GM21737 (cell line): ENCODE results near the gene FUT3.

Experiments
- ATAC-seq: cut with Tn5 transposase; IDR thresholded peaks from one replicate; pipeline ENCODE4 v1.9.1; 2021; ENCODE audit warnings: mild to moderate bottlenecking, moderate library complexity; ENCODE audit not compliant: unreplicated experiment

FUT3 gene

DNA sequence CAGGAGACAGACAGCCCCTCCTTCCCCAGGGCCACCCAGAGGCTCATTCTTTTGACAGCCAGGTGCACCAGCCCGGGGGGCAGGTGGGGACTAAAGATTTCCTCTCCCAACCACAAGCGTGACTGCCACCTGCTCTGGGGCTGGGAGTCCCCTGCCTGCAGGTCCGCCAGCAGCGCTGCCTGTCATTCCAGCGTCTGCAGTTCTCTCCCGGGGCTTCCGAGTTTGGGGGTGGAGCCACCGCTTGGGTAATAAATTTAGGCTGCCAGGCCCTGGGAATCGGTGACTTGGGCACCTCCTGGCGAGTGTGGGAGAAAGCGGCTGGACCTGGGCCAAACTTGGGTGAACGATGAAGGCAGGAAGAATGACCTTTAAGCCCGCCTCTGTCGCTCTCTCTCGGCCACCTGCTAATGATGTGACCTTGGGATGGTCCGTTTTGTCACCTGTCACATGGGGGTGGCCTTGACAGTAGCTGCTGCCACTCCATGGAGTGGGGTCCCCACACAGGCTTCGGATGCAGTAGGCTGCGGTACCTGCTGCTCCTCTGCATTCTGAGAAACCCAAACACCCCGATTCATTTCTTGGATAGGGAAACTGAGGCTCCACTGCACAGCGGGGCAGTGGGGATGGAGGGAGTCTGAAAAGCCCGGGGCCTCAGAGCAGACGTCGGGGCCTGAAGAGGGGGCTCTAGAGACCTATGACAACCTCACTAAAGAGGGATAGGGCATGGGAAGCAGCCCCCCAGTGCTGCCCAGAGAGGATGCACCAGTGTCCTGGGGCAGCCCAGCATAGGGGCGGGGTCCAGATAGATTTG lies 24.5 kb downstream of the FUT3 start:
- no peak for ATAC-seq

DNA sequence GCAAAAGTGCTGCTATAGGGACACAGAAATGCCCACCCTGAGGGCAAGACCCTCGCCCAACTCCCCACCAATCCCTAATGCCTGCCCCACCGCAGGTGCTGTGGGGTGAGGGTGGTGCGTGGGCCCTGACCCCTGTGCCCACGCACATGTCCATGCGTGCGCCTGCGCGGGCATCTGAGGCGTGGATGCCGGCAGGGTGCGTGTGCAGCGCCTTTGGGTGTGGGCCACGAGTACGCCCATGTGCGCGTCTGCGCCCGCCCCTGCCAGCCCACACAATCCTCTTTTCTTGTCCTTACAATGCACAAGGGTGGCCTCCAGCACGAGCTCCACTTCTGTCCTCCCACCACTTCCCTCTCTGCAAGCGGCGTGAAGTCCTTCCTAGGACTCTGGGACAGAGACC lies 26.1 kb downstream of the FUT3 start:
- ATAC-seq, result no peak

DNA sequence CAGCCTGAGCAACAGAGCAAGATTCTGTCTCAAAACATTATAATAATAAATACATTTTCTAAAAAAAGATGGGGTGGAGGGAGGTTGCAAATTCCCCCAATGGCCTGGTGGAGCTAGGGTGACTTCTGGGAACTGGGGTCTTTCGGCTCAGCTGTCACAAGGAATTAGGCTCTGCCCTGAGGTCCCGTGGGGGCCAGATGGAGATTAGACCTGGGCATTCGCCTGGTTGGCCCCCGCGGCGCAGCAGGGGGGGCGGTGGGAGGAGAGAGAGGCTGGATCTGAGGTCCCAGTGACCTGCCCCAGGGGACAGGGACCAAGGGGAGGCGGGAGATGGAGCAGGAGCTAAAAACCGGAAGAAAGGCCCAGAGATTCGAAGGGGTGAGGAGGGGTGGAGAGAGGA lies 26.5 kb downstream of the FUT3 start:
- no peak for ATAC-seq

DNA sequence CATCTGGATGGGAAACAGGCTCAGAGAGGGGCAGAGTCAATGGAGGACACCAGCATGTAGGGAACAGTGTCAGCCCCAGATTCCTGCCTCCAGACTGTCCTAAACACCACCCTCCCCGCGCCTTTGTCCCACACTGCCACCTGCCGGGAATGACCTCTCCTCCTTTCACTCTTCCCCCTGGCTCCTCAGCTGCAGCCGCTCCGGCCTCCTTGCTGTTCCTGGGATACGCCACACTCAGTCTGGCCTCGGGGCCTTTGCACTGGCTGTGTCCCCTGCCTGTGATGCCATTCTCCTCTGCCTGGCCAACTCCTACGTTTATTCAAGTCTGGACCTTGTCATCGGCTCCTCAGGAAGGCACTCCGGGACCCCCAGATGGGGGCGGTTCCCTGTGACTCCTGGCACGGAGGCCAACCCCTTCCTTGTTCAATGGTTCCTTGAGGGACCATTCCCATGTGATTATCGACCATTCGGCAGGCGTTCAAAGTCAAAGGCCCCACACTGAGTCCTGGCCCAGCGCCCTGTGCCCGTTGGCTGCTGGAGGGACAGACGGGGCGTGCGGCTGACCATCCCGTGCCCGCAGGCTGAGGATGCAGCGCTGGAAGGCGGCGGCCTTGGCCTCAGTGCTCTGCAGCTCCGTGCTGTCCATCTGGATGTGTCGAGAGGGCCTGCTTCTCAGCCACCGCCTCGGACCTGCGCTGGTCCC lies 27.5 kb downstream of the FUT3 start:
- ATAC-seq, result no peak

DNA sequence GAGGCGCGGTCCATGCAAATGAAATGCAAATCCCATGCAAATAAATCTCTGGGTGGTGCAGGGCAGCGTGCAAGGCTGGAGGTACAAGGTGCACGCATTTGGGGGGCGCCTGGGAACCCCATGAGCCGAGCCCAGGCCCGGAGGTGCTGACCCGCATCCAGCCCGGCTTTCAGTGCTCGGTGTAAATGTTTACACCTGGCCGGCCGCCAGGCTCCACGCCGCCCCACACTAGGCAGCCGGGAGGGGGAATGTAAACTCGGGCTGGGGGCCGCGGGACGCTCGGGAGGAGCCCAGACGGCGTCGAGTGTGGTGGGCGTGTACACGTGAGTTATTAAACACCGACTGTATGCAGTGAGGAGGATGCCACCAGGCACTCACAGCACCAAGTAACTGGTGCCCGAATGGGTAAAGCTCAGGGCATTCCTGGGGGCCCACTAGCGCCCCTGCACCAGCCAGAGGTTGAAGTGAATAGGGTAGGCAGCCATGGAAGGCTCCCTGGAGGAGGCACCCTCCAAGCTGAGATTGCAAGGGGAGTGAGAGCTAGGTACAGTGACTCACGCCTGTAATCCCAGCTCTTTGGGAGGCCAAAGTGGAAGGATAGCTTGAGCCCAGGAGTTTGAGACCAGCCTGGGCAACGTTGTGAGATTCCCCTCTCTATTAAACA lies 28.9 kb downstream of the FUT3 start:
- no peak for ATAC-seq

DNA sequence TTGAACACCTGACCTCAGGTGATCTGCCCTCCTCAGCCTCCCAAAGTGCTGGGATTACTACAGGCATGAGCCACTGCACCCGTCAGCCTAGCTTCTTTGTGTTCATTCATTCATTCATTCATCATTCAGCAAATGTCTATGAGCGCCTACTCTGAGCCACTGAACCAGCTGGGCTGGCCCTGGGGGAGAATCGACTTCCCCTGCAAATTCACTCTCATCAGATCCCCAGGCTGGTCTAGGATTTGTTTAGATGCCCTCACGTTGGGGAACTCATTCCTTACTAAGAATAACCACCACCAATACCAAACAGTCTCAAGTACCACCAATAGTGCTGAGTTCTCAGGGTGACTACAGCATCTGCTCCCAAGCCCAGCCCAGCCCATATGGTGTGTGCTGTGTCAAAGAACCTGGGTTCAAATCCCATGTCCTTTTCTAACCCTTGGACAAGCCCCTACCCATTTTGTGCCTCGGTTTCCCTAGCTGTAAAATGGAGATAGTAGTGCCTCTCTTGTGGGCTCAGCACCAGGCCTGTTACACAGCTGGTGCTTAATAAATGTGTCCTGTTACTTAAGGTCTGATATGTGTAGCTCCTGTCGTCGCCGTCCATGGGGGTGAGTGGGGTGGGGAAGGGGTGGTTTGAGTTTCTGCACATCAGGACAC lies 29.6 kb downstream of the FUT3 start:
- no peak for ATAC-seq

DNA sequence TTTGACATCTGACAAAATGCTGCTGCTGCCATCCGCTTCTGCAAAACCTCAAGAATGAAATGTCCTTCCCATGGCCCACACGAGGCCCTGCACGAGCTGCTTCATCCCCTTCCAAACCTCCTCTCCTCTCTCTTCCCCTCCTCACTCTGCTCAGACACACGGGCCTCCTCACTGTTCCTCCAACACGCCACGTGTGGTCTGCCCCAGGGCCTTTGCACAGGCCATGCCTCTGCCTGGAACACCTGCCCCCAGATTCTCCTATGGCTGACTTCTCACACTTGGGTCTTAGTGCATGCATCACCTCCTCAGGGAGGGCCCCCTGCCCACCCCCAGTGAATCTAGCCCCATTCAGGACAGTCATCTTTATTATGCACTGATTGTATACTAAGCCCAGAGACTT lies 30.5 kb downstream of the FUT3 start:
- no peak for ATAC-seq

DNA sequence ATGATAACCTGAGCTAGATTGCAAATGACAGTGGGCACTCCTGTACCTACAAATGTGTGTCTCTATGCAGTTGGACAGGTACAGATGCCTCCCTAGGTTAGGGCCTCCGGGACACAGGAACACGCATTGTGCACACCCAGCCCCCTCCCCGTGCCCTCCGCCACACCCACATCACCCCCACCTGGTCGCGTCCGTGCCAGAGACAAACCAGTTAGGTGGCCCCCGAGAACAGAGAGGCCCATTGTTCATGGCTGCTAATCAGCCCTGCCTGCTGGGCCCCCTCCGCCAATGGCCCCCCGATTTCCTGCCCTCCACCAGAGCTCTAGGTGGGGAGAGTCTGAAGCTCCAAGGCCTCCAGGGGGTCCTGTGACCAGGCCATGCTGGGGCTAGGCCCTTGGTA lies 32.7 kb downstream of the FUT3 start:
- ATAC-seq, result no peak

DNA sequence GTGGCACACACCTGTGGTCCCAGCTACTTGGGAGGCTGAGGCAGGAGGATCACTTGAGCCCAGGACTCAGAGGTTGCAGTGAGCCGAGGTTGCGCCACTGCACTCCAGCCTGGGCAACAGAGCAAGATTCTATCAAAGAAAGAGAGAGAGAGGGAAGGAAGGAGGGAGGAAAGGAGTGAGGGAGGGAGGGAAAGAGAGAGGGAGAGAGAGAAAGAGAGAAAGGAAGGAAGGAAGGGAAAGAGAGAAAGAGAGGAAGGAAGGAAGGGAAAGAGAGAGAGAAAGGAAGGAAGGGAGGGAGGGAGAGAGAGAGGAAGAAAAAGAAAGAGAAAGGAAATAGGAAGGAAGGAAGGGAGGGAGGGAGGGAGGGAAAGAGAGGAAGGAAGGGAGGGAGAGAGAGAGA lies 34.0 kb downstream of the FUT3 start:
- ATAC-seq, result no peak

DNA sequence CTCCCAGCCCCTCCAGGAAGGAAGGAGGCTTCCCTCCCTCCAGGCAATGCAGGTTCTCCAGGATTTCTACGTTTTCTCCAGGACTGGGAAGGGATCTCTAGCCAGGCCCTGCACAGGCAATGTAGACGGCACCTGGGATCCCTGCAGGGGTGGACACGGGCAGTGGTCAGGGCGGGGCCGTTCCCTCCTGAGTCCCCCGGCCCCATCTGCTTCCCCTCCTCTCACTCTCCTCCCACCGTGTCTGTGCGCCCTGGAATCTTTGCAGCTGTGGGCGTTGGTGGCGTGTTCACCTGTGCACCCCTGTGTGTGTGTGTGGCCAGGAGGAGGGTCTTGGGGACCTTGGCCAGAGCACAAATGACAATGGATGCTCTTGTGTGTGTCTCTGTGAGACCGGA lies 36.4 kb downstream of the FUT3 start:
- ATAC-seq, result no peak

DNA sequence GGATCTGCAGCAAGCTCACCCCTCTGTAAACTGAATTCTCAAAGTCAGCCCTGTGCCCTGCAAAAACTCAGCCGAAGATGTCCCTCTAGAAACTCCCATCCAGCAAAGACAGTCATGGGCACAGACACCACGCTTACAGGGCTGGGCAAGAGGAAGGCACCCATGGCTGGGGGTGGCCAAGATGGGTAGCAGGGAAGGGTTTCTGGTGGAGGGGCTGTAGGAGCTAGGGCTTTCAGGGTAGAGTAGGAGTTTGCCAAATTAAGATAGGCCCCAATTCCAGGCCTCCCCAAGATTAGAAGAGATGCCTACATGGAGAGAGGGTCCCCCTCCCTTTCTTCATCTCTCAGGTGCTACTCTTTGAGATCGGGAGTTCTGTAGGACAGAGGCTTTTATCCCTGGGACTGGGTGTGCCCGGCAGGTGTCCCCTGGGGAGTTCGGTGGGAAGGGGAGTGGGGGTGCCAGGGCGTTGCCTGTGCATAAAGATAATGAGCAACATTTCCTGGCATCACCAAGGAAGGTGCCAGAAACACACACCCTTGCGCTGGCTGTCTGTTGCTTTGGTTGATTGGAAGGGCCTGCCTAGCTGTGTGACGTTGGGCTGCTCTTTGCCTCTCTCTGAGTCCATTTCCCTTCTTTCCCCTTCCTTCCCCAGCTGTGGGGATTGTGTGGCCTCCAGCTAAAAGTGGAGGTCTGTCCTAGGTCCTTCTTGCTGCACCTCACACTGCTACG lies 37.0 kb downstream of the FUT3 start:
- ATAC-seq, result no peak

DNA sequence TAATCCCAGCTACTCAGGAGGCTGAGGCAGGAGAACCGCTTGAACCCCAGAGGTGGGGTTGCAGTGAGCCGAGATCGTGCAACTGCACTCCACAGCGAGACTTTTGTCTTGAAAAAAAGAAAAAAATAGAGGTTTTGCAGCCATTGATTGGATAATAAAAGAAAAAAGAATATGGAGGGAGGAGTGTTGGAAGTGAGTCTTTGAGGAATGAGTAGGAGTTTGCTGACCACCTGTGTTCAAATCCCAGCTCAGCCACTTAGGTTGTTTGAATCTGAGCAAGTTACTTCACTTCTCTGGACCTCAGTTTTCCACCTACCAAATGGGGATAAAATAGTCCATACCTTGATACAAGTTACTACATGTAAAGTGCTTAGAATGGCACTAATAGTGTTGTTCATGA lies 40.1 kb downstream of the FUT3 start:
- ATAC-seq, result no peak

DNA sequence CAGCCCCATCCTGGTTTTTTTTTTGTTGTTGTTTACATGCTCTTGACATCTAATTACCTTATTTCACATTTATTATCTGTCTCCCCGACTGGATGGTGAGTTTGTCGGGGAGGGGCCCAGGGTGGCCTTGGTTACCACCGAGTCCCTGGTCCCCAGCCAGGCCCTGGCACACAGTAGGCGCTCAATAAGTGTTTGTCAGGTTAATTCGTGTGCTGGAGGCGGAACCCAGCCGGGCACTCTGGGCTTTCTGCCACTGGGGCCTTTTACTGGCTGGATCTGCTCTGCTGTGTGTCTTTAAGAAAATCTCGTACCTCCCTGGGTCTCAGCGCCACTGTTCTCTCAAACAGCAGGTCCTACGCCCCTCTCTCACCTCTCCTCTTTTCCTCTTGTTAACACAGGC lies 41.8 kb downstream of the FUT3 start:
- no peak for ATAC-seq

DNA sequence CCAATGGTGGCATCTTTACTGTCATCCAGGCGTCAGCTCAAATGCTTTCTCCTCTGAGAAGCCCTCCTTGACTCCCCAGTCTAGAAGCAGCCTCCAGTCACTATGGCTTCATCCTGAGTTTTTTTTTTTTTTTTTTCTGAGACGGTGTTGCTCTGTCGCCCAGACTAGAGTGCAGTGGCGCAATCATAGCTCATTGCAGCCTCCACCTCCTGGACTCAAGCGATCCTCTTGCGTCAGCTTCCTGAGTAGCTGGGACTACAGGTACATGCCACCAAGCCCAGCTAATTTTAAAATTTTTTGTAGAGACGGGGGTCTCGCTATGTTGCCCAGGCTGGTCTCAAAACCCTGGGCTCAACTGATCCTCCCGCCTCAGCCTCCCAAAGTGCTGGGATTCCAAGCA lies 42.2 kb downstream of the FUT3 start:
- ATAC-seq, result no peak

DNA sequence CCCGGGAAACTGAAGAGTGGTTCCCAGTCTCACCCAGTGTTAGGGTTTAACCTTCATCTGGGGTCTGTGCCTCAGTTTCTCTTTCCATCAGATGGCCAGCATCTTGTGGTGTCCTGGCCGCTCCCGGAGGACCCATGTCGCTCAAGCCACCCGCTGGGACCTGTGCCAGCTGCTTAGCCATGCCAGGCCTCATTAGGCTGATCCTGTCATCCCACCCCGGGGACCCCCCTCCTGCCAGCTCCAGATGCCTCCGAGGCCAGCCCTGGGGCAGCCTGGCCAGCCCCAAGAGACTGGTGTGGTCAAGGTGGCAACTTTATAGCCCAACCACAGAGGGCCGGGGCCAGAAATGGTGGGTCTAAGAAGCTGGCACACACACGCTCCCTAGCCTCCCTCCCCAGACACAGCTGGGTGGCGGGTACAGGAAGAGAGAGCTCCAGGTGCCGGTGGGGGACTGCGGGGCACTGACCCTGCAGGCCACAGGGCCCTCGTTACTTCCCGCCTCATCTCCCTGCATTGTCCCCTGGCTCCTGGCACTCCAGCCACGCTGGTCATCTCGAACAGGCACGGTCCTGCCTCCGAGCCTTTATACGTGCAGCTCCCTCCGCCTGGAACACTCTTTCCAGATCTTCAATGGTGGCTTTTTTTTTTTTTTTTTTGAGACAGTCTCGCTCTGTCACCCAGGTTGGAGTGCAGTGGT lies 43.0 kb downstream of the FUT3 start:
- ATAC-seq, result no peak

DNA sequence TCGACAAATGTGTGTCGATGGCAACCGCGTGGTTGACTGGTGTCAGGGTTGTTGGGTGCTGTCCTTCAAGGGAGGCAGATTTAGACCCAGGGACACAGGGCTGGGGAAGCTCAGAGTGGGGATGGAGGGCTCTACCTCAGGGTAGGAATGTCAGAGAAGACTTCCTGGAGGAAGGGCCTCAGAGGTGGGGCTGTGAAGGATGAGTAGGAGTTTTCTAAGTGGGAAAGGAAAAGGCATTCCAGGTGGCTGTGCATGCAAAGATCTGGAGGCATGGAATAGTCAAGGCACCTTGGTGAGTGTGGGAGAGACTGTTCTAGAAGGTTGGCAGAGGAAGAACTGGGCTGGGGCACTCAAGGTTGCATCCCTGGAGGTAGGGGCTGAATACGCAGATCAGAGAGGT lies 44.3 kb downstream of the FUT3 start:
- ATAC-seq, result no peak

DNA sequence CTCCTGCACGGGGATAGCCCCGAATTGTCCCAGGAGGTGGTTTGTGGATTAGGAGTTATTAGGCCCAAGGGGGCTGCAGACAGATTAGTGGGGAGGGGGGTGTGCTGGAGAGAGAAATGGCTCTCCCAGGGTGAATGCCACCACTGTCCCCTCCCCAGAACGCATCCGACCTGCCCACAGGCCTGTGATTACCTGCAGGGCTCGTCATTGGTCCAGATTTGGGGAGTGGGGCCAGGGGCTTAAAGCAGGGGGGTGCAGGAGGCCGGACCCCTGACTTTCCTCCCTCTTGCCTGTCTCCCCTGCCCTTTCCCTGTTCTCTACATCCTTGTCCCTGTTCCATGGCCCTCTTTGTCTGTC lies 45.1 kb downstream of the FUT3 start:
- ATAC-seq, result no peak

DNA sequence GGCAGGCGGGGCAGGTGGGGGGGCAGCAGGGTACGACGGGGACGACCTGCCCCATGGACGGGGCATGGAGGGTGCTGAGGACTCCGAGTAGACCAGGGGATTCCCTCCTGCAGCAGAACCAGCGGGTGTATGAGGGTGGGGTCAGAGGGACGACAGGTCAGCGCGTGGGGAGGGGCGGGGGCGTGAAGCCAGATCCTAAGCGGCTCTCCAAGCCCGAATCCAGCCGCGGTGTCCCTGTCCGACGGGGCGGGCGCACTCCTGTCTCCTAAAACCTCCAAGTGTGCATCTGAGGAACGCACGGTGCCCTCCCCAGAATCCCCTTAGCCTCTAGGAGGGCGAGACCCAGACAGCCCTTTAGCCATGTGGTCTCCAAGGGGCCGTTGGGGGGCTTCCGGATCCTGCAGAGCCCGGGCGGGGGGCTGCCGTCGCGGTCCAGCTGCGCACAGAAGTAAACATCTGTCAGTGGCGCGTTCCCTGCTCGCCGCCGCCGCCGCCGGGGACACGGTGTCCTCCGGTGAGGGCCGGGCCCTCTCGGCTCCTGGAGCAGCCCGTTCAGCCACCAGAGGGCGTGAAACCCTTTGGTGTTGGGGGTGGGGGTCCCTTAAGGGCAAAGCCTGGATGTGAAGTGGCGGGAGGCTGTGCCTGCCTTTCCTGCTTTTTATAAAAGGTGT lies 45.7 kb downstream of the FUT3 start:
- ATAC-seq, result no peak

DNA sequence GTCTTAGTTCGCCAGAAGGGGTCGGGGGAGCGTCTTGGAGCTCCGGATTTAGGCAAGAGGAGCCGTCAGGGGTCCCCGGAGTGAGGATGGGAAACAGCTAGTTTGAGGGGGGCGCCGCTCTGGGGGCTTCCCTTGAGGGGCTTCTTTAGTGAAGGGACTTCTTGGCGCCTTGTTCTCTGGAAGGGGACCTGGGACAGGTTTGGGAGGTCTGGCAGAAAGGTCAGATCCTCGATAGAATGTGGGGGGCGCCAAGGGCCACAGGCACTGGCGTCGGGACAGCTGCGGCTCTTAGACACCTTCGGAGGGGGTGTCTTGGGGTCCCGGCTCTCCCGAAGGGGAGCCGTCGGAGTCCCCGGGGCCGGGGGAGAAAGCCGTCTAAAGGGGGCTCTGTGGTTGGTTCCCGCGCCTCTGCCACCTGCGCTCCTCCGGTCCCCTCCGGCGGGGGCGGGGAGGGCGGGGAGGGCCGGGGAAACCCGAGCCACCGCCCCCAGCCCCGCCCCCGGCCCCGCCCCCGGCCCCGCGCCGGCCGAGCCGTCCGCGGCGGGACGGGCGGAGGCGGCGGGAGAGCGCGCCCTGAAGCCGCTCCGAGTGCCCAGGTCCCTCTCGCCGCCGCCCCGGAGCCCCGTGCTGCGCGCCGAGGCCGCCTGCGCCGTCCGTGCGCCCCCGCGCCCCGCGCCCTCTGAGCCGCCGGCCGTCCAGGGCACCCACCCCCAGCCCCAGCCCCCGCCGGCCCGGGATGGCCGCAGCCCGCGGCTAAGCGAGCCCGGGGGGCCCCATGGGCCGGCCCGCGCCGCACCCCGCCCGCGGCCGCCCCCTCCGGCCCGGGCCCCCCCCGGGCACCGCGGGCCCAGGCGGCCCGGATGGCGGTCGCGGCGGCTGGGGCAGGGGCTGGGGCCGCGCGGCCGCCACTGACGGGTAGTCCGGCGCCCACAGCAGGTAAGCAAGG lies 46.5 kb downstream of the FUT3 start, which contains the start of gene NRTN:
NRTN (plus strand) TSS at position 552 of the 946 bp plus-strand sequence. CDS start 19,099 bp downstream, outside the sequence.
- no peak for ATAC-seq
